H1 (cell line): ENCODE measurements around the gene PAX7. TPM values are rescaled to one million over a fixed set of nuclear protein-coding genes. Genes with fewer than 3 reads are reported as not detected.

ENCODE experiments used
- CTCF ChIA-PET: fragments of 300-600 bp; sonication (Branson Sonifier 250); formaldehyde crosslinking; loops from one replicate; lab custom pipeline; 2021; ENCODE audit not compliant: partially characterized antibody; lab: Charles Lee
- POLR2A ChIA-PET: fragments of 300-600 bp; sonication (Branson Sonifier 250); formaldehyde crosslinking; loops from one replicate; lab custom pipeline; 2021; ENCODE audit warnings: inconsistent platforms; ENCODE audit not compliant: partially characterized antibody; lab: Charles Lee
- DNase-seq, 2 experiments: peaks; one replicate each; pipeline versions ENCODE4 v3.0.0 to v3.0.0-alpha.2; 2010 to 2022; ENCODE audit warnings: low spot score in 2 of 2, low read depth in 1 of 2, mixed read lengths in 1 of 2
- FAIRE-seq: peaks from 2 replicates; lab custom pipeline; 2011; peaks lifted over from hg19 to GRCh38; lab: Jason Lieb, UNC
- H2AFZ ChIP-seq: 2 replicates; pipeline ENCODE4 v1.8.1; 2012; ENCODE audit warnings: low read length, inconsistent platforms
- H2AK5ac ChIP-seq: 2 replicates; pipeline ENCODE4 v1.6.1; 2013; ENCODE audit warnings: low read depth, low read length
- H2BK120ac ChIP-seq: replicated peaks from 2 replicates; pipeline ENCODE3; 2013; ENCODE audit warnings: low read depth, low read length, inconsistent platforms
- H2BK12ac ChIP-seq: 2 replicates; pipeline ENCODE4 v1.6.1; 2013; ENCODE audit warnings: low read depth, low read length
- H2BK15ac ChIP-seq: 2 replicates; pipeline ENCODE4 v1.6.1; 2013; ENCODE audit warnings: low read length
- H2BK20ac ChIP-seq: 2 replicates; pipeline ENCODE4 v1.6.1; 2013; ENCODE audit warnings: low read length
- H2BK5ac ChIP-seq: 2 replicates; pipeline ENCODE4 v1.6.1; 2013; ENCODE audit warnings: low read depth, low read length
- H3K14ac ChIP-seq: 2 replicates; pipeline ENCODE4 v1.6.1; 2013; ENCODE audit warnings: inconsistent platforms; ENCODE audit not compliant: insufficient read length
- H3K18ac ChIP-seq: 2 replicates; pipeline ENCODE4 v1.6.1; 2013; ENCODE audit warnings: low read length; ENCODE audit errors: extremely low read depth
- H3K23ac ChIP-seq: 2 replicates; pipeline ENCODE4 v1.6.1; 2013; ENCODE audit warnings: inconsistent platforms; ENCODE audit not compliant: insufficient read length
- H3K23me2 ChIP-seq: 2 replicates; pipeline ENCODE4 v1.6.1; 2013; ENCODE audit warnings: low read depth, low read length
- H3K27ac ChIP-seq: 2 replicates; pipeline ENCODE4 v1.6.1; 2011; ENCODE audit warnings: low read depth, low read length, inconsistent platforms
- H3K27me3 ChIP-seq, 4 experiments: replicated peaks in 1 of 4; 1 replicate in 1 of 4; 2 replicates in 3 of 4; pipeline versions ENCODE4 v1.6.1 to v1.8.1; 2011 to 2013; ENCODE audit warnings: low read length in 3 of 4, mild to moderate bottlenecking in 3 of 4, inconsistent platforms in 2 of 4, mixed read lengths in 2 of 4, moderate library complexity in 1 of 4; ENCODE audit not compliant: control insufficient read depth in 3 of 4, insufficient read depth in 3 of 4; ENCODE audit errors: extremely low read depth in 1 of 4
- H3K36me3 ChIP-seq, 4 experiments: 2 replicates each; pipeline versions ENCODE4 v1.6.1 to v1.8.1; 2011 to 2013; ENCODE audit warnings: mild to moderate bottlenecking in 4 of 4, low read length in 3 of 4, moderate library complexity in 2 of 4, control low read depth in 1 of 4, inconsistent platforms in 1 of 4; ENCODE audit not compliant: insufficient read depth in 4 of 4, control insufficient read depth in 2 of 4
- H3K4ac ChIP-seq: replicated peaks from 2 replicates; pipeline ENCODE3; 2013; ENCODE audit warnings: low read length, low read depth, mixed read lengths, inconsistent platforms; ENCODE audit not compliant: insufficient read length
- H3K4me1 ChIP-seq, 4 experiments: replicated peaks in 1 of 4; 1 replicate in 1 of 4; 2 replicates in 3 of 4; pipeline versions ENCODE4 v1.6.1 to v1.8.1; 2011 to 2013; ENCODE audit warnings: low read length in 3 of 4, inconsistent platforms in 2 of 4, mixed read lengths in 1 of 4; ENCODE audit not compliant: insufficient read depth in 4 of 4, control insufficient read depth in 3 of 4
- H3K4me2 ChIP-seq, 2 experiments: 2 replicates each; pipeline versions ENCODE4 v1.6.1 to v1.8.1; 2011 to 2013; ENCODE audit warnings: low read depth in 2 of 2, low read length in 2 of 2, control low read depth in 1 of 2, inconsistent platforms in 1 of 2, mild to moderate bottlenecking in 1 of 2; ENCODE audit not compliant: insufficient read depth in 1 of 2
- H3K4me3 ChIP-seq, 4 experiments: fragments of 200-600, 300-600 bp in 1 of 4; sonication (generic), shearing (Covaris generic), sonication (Bioruptor Twin) in 1 of 4; 2 replicates each; pipeline versions ENCODE4 v1.5.1 to v1.8.1; 2011 to 2016; ENCODE audit warnings: low read length in 4 of 4, low read depth in 3 of 4, control low read depth in 2 of 4, inconsistent platforms in 2 of 4, mild to moderate bottlenecking in 2 of 4, mixed read lengths in 1 of 4, moderate library complexity in 1 of 4; ENCODE audit not compliant: insufficient read depth in 2 of 4; ENCODE audit errors: extremely low read depth in 1 of 4
- H3K56ac ChIP-seq: replicated peaks from 2 replicates; pipeline ENCODE3; 2013; ENCODE audit warnings: low read depth, mild to moderate bottlenecking, mixed read lengths, low read length, inconsistent platforms; ENCODE audit not compliant: insufficient read length
- H3K79me1 ChIP-seq: 2 replicates; pipeline ENCODE4 v1.6.1; 2013; ENCODE audit warnings: low read depth, low read length, control low read depth
- H3K79me2 ChIP-seq, 2 experiments: 2 replicates each; pipeline versions ENCODE4 v1.6.1 to v1.8.1; 2012 to 2013; ENCODE audit warnings: low read length in 2 of 2, mild to moderate bottlenecking in 2 of 2, inconsistent platforms in 1 of 2; ENCODE audit not compliant: insufficient read depth in 2 of 2, control insufficient read depth in 1 of 2
- H3K9ac ChIP-seq, 4 experiments: replicated peaks in 1 of 4; 1 replicate in 1 of 4; 2 replicates in 3 of 4; pipeline versions ENCODE4 v1.6.1 to v1.8.1; 2011 to 2013; ENCODE audit warnings: low read depth in 3 of 4, low read length in 3 of 4, control low read depth in 2 of 4, mild to moderate bottlenecking in 2 of 4, moderate library complexity in 2 of 4, inconsistent platforms in 1 of 4; ENCODE audit errors: extremely low read depth in 1 of 4
- H3K9me3 ChIP-seq, 2 experiments: 2 replicates each; pipeline versions ENCODE4 v1.6.1 to v1.8.1; 2012 to 2013; ENCODE audit warnings: mild to moderate bottlenecking in 2 of 2, moderate library complexity in 2 of 2, control low read depth in 1 of 2, inconsistent platforms in 1 of 2, low read depth in 1 of 2, low read length in 1 of 2, mixed read lengths in 1 of 2; ENCODE audit not compliant: insufficient read depth in 2 of 2
- H4K20me1 ChIP-seq, 2 experiments: replicated peaks in 1 of 2; 2 replicates each; pipeline versions ENCODE3 to v1.8.1; 2011 to 2013; ENCODE audit warnings: inconsistent platforms in 2 of 2, low read length in 2 of 2, mild to moderate bottlenecking in 1 of 2; ENCODE audit not compliant: insufficient read depth in 2 of 2, control insufficient read depth in 1 of 2
- H4K5ac ChIP-seq: 2 replicates; pipeline ENCODE4 v1.6.1; 2013; ENCODE audit warnings: low read length, low read depth, mixed read lengths, inconsistent platforms; ENCODE audit not compliant: insufficient read length
- H4K8ac ChIP-seq: 2 replicates; pipeline ENCODE4 v1.8.0; 2013; ENCODE audit warnings: mild to moderate bottlenecking, moderate library complexity, low read length, inconsistent platforms; ENCODE audit not compliant: insufficient read depth; ENCODE audit errors: extremely low read depth
- H4K91ac ChIP-seq: replicated peaks from 2 replicates; pipeline ENCODE3; 2013; ENCODE audit warnings: low read length, mixed read lengths, inconsistent platforms; ENCODE audit not compliant: insufficient read length
- CBX5 ChIP-seq: fragments of 300-800, 300-1000 bp; sonication (generic); IDR thresholded peaks from 2 replicates; pipeline ENCODE4 v1.7.1; 2016; ENCODE audit warnings: antibody characterized with exemption, low read length, low read depth
- EP300 ChIP-seq, 2 experiments: IDR thresholded peaks; 1 replicate in 1 of 2; 2 replicates in 1 of 2; pipeline ENCODE4 v1.6.1; 2011 to 2012; ENCODE audit warnings: low read depth in 2 of 2, low read length in 2 of 2, mild to moderate bottlenecking in 2 of 2, borderline replicate concordance in 1 of 2, inconsistent platforms in 1 of 2, moderate library complexity in 1 of 2
- HDAC2 ChIP-seq, 2 experiments: fragments of 300-600 bp in 1 of 2; sonication (generic) in 1 of 2; IDR thresholded peaks; 2 replicates each; pipeline ENCODE4 v1.6.1; 2011 to 2012; ENCODE audit warnings: low read depth in 2 of 2, low read length in 2 of 2, mild to moderate bottlenecking in 2 of 2, moderate library complexity in 2 of 2, borderline replicate concordance in 1 of 2, inconsistent platforms in 1 of 2
- HDAC6 ChIP-seq: IDR thresholded peaks from one replicate; pipeline ENCODE4 v1.7.1; 2012; ENCODE audit warnings: low read depth, mild to moderate bottlenecking, inconsistent platforms, low read length, moderate library complexity
- WGBS, 2 experiments: shearing (Covaris generic) in 1 of 2; methylation state at CpG; one replicate each; pipeline versions ENCODE4 v1.1.6 to v1.1.7; 2013 to 2015; ENCODE audit warnings: low lambda C conversion rate in 2 of 2, mixed read lengths in 2 of 2, inconsistent platforms in 1 of 2, low coverage in 1 of 2, missing lambda C conversion rate in 1 of 2; ENCODE audit not compliant: insufficient replicate concordance in 2 of 2, insufficient coverage in 1 of 2, insufficient read length in 1 of 2; ENCODE audit errors: extremely low coverage in 1 of 2, missing lambda C conversion rate in 1 of 2; 5-methylcytosine and 5-hydroxymethylcytosine counted together
- polyA plus RNA-seq, 7 experiments: library from polyadenylated mRNA; depleted of rRNA in 3 of 7; stranded (reverse) in 5 of 7; unstranded in 2 of 7; fragments of >200 nt in 5 of 7; fragments of 200-250 nt in 2 of 7; gene quantifications; 1 replicate in 5 of 7; 2 replicates in 1 of 7; 4 replicates in 1 of 7; pipeline versions ENCODE4 v1.2.1 to v1.2.3, GENCODE V29; 2011 to 2013; ENCODE audit warnings: missing spikeins in 2 of 7, mixed read lengths in 2 of 7
- total RNA-seq: library from RNA; stranded (reverse); fragmentation: NEBNext Ultra II Directional; extraction: Animal tissue kit (Norgen Biotek cat#: 25700); gene quantifications from 2 replicates; pipeline ENCODE4 v1.2.1, GENCODE V29; 2021

Gene PAX7
- total and polyA plus RNA-seq, 2 of the 8 experiments (the other 6 are each of a cell fraction or from before 2014, with no cell fraction given): not detected

DNA sequence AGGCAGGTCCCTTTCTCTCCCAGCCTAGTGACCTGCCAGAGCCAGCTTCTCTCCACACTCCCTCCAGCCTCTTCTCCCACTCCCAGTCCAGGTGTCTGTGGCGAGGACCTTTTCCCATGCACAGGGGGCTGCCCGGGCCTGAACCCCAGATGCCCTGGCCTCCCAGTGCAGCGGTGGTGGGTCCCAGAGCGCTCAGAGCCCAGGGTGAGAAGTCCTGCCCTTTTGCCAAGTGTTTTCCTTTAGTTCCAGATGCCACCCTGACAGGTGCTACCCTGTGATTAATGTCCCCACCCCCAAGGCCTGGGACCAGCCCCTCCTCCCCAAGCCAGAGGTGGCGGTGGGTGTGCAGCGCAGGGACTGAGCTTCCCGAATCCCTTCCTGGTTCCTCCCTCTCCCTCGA, 90.4 kb downstream of the PAX7 start:
- ChIA-PET CTCF (interaction anchor here (0.8 to 4.5 kb wide), 7 partner anchors 8 to 124 kb away, joined by 3 to 36 read pairs (median 5); no protein-coding TSS in a partner anchor), POLR2A (no interaction called here)
- no peak overlapping the region for H3K14ac ChIP-seq
- H2BK15ac ChIP-seq: no peak overlapping the region
- DNase-seq: no peak
- no peaks in the 10 kb centered on the region for H3K79me1 ChIP-seq
- H3K18ac ChIP-seq: no peak overlapping the region
- H3K27me3 ChIP-seq: peaks cover 17 to 49% (median 42%) of the 10 kb centered on the region in 4 experiments
- H3K4me1 ChIP-seq: peaks cover 0 to 17% (median 4%) of the 10 kb centered on the region in 4 experiments; a peak in 5 of 7 replicates
- H2BK5ac ChIP-seq: no peak overlapping the region
- H2BK12ac ChIP-seq: no peak overlapping the region
- no peak overlapping the region for H3K56ac ChIP-seq
- no peaks in the 10 kb centered on the region for H3K36me3 ChIP-seq
- H4K91ac ChIP-seq: no peak overlapping the region
- H3K9ac ChIP-seq: no peak overlapping the region
- TF ChIP-seq HDAC6: no peak
- TF ChIP-seq EP300 (IDR thresholded peaks at IDR 0.05; ENCODE audit: borderline replicate concordance in 1 of 2, low read depth in 2 of 2, low read length in 2 of 2): no peak
- TF ChIP-seq HDAC2 (IDR thresholded peaks at IDR 0.05; ENCODE audit: borderline replicate concordance in 1 of 2, low read depth in 2 of 2, low read length in 2 of 2): no peak
- TF ChIP-seq CBX5: no peak
- H4K20me1 ChIP-seq: peaks cover 0 to 3% of the 10 kb centered on the region in 2 experiments
- no peak overlapping the region for H3K4me2 ChIP-seq
- no peak overlapping the region for H2AFZ ChIP-seq
- peaks cover 7% of the 10 kb centered on the region; the same call in 1 of the 2 replicates for H3K23me2 ChIP-seq
- H3K9me3 ChIP-seq: no peaks in the 10 kb centered on the region
- H3K4ac ChIP-seq: no peak overlapping the region
- no peak overlapping the region for H4K5ac ChIP-seq
- no peak overlapping the region for H2BK20ac ChIP-seq
- no peak for FAIRE-seq
- WGBS, 2 experiments: 82% methylated on average over 5 of the region's 8 CpGs; no CpG with 5 or more reads in 1 of the 2 experiments
- no peak overlapping the region for H2BK120ac ChIP-seq
- no peak overlapping the region for H2AK5ac ChIP-seq
- H3K79me2 ChIP-seq: no peaks in the 10 kb centered on the region
- no peak overlapping the region for H3K23ac ChIP-seq
- no peak overlapping the region for H3K4me3 ChIP-seq
- H4K8ac ChIP-seq: no peak overlapping the region
- H3K27ac ChIP-seq: no peak overlapping the region
